KMS-11 (cell line): ENCODE measurements around the gene SYT13.
"Not testable (repeated sequence)": the region's sequence is repeated elsewhere in the genome, so short reads cannot be mapped to it uniquely, and the experiment has no call there.

Source experiments
- H2AFZ ChIP-seq: fragments of 200-600 bp; sonication (generic); 2 replicates; pipeline ENCODE4 v1.6.1; 2016; ENCODE audit warnings: antibody characterized with exemption, mixed run types, low read depth
- H3K27ac ChIP-seq: fragments of 200-600 bp; sonication (generic); 2 replicates; pipeline ENCODE4 v1.6.1; 2016; ENCODE audit warnings: mild to moderate bottlenecking, mixed run types
- H3K27me3 ChIP-seq: fragments of 200-600 bp; sonication (generic); 2 replicates; pipeline ENCODE4 v1.6.1; 2017; ENCODE audit warnings: mild to moderate bottlenecking, low read depth, mixed run types, moderate library complexity; ENCODE audit not compliant: insufficient read depth
- H3K36me3 ChIP-seq: fragments of 200-600 bp; sonication (generic); 2 replicates; pipeline ENCODE4 v1.6.1; 2017; ENCODE audit warnings: mild to moderate bottlenecking, mixed run types; ENCODE audit not compliant: insufficient read depth
- H3K4me1 ChIP-seq: fragments of 200-600 bp; sonication (generic); 2 replicates; pipeline ENCODE4 v1.6.1; 2016; ENCODE audit warnings: mild to moderate bottlenecking, low read depth, mixed run types; ENCODE audit not compliant: poor library complexity, severe bottlenecking
- H3K4me2 ChIP-seq: fragments of 200-600 bp; sonication (generic); 2 replicates; pipeline ENCODE4 v1.7.0; 2016; ENCODE audit warnings: mild to moderate bottlenecking, mixed run types
- H3K4me3 ChIP-seq: fragments of 200-600 bp; sonication (generic); IDR thresholded peaks from 2 replicates; pipeline ENCODE4 v1.6.1; 2017; ENCODE audit warnings: low read depth, low read length, mixed read lengths; ENCODE audit not compliant: insufficient read depth
- H3K79me2 ChIP-seq: fragments of 200-600 bp; sonication (generic); 2 replicates; pipeline ENCODE4 v1.6.1; 2016; ENCODE audit warnings: low read depth, mixed run types; ENCODE audit not compliant: insufficient read depth
- H3K9ac ChIP-seq: fragments of 200-600 bp; sonication (generic); 2 replicates; pipeline ENCODE4 v1.6.1; 2016; ENCODE audit warnings: mild to moderate bottlenecking, mixed run types
- H4K20me1 ChIP-seq: fragments of 200-600 bp; sonication (generic); 2 replicates; pipeline ENCODE4 v1.6.1; 2016; ENCODE audit warnings: mild to moderate bottlenecking, mixed run types; ENCODE audit not compliant: insufficient read depth
- CTCF ChIP-seq: fragments of 200-600 bp; sonication (generic); conservative IDR thresholded peaks from 2 replicates; pipeline ENCODE4 v1.6.1; 2017; ENCODE audit warnings: low read depth, mild to moderate bottlenecking, antibody characterized with exemption, low read length, moderate library complexity, mixed read lengths

Gene SYT13

GRCh38 chr11:45294499-45294898, 8.4 kb upstream of the SYT13 start:
- H3K9ac ChIP-seq, result no peak overlapping the region
- H2AFZ ChIP-seq, result no peak overlapping the region
- no peaks in the 10 kb centered on the region for H3K4me1 ChIP-seq
- TF ChIP-seq CTCF, result no peak
- H3K27me3 ChIP-seq, result no peaks in the 10 kb centered on the region
- no peak overlapping the region for H3K4me2 ChIP-seq
- no peak overlapping the region for H3K4me3 ChIP-seq
- H3K79me2 ChIP-seq, result no peaks in the 10 kb centered on the region
- H3K36me3 ChIP-seq, result no peaks in the 10 kb centered on the region
- H4K20me1 ChIP-seq, result no peaks in the 10 kb centered on the region
- no peak overlapping the region for H3K27ac ChIP-seq

DNA sequence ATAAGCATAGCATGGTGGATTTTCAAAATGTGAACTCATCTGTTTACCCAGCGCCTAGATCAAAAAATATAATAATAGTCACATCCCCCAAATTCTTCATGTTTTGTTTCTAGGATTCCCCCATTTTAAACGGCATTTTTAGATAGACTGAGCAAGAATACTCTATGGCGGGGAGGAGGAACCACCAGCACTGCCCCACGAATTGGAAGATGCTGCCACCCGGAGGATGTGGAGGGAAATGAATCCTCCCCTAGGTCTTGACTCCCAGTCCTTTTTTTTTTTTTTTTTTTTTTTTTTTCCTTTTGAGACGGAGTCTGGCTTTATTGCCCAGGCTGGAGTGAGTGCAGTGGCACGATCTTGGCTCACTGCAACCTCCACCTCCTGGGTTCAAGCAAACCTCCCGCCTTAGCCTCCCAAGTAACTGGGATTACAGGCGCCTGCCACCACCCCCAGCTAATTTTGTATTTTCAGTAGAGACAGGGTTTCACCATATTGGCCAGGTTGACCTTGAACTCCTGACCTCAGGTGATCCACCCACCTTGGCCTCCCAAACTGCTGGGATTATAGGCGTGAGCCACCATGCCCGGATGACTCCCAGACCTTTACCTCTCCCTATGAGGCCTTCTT, 7.5 kb upstream of the SYT13 start:
- not testable (repeated sequence) for H3K79me2 ChIP-seq, H3K36me3 ChIP-seq, H2AFZ ChIP-seq, H4K20me1 ChIP-seq, H3K4me1 ChIP-seq, H3K4me3 ChIP-seq, H3K27ac ChIP-seq, H3K27me3 ChIP-seq, H3K4me2 ChIP-seq, H3K9ac ChIP-seq
- TF ChIP-seq CTCF, result peak; percentile 50

GRCh38 chr11:45290586-45290985, 4.4 kb upstream of the SYT13 start:
- Histone ChIP-seq H3K36me3 (no peaks in the 10 kb centered on the region), H3K27ac (no peak overlapping the region), H3K27me3 (no peaks in the 10 kb centered on the region), H3K79me2 (no peaks in the 10 kb centered on the region), H2AFZ (no peak overlapping the region), H3K4me1 (no peaks in the 10 kb centered on the region), H3K4me3 (no peak overlapping the region), H3K4me2 (no peak overlapping the region), H3K9ac (no peak overlapping the region), H4K20me1 (no peaks in the 10 kb centered on the region)
- no peak for TF ChIP-seq CTCF

GRCh38 chr11:45289369-45289768, 3.2 kb upstream of the SYT13 start:
- no peak overlapping the region for H3K4me3 ChIP-seq
- no peak overlapping the region for H3K4me2 ChIP-seq
- no peaks in the 10 kb centered on the region for H4K20me1 ChIP-seq
- no peaks in the 10 kb centered on the region for H3K27me3 ChIP-seq
- H3K27ac ChIP-seq, result no peak overlapping the region
- TF ChIP-seq CTCF, result no peak
- H2AFZ ChIP-seq, result no peak overlapping the region
- no peaks in the 10 kb centered on the region for H3K79me2 ChIP-seq
- H3K36me3 ChIP-seq, result no peaks in the 10 kb centered on the region
- no peak overlapping the region for H3K9ac ChIP-seq
- no peaks in the 10 kb centered on the region for H3K4me1 ChIP-seq
